WTC11 (cell line): ENCODE data around the gene TSPO. TPM values are rescaled to one million over a fixed set of nuclear protein-coding genes. Genes with fewer than 3 reads are reported as not detected.

Experiments
- AR ChIP-seq: fragments of 250-450 bp; sonication (Bioruptor Pico); IDR thresholded peaks from 2 replicates; pipeline ENCODE4 v1.9.0; 2021; ENCODE audit warnings: mild to moderate bottlenecking
- ATF6 ChIP-seq: sonication (generic); formaldehyde crosslinking; IDR thresholded peaks from 2 replicates; pipeline ENCODE4 v1.8.1; 2023; ENCODE audit warnings: mild to moderate bottlenecking, missing genetic modification reagents
- CDX4 ChIP-seq: fragments of 250-450 bp; sonication (Bioruptor Pico); IDR thresholded peaks from 2 replicates; pipeline ENCODE4 v1.9.0; 2021; ENCODE audit warnings: moderate library complexity, mild to moderate bottlenecking, inconsistent platforms, borderline replicate concordance
- CREM ChIP-seq: sonication (generic); formaldehyde crosslinking; IDR thresholded peaks from 2 replicates; pipeline ENCODE4 v1.8.1; 2022; ENCODE audit warnings: mild to moderate bottlenecking, missing genetic modification reagents, moderate library complexity
- E2F1 ChIP-seq: sonication (generic); formaldehyde crosslinking; IDR thresholded peaks from 2 replicates; pipeline ENCODE4 v1.8.0; 2022; ENCODE audit warnings: mild to moderate bottlenecking, missing genetic modification reagents
- ETV6 ChIP-seq: sonication (generic); formaldehyde crosslinking; IDR thresholded peaks from 2 replicates; pipeline ENCODE4 v1.8.1; 2022; ENCODE audit warnings: mild to moderate bottlenecking, missing genetic modification reagents
- FOXJ3 ChIP-seq: sonication (generic); formaldehyde crosslinking; IDR thresholded peaks from 2 replicates; pipeline ENCODE4 v1.9.0; 2021; ENCODE audit warnings: missing genetic modification reagents, mild to moderate bottlenecking, borderline replicate concordance
- FOXP1 ChIP-seq: sonication (generic); formaldehyde crosslinking; IDR thresholded peaks from 2 replicates; pipeline ENCODE4 v1.8.0; 2022; ENCODE audit warnings: missing genetic modification reagents, mild to moderate bottlenecking, moderate library complexity, borderline replicate concordance
- GABPB1 ChIP-seq: sonication (generic); formaldehyde crosslinking; IDR thresholded peaks from 2 replicates; pipeline ENCODE4 v1.8.1; 2023; ENCODE audit warnings: mild to moderate bottlenecking, missing genetic modification reagents
- IRF2 ChIP-seq: sonication (generic); formaldehyde crosslinking; IDR thresholded peaks from 2 replicates; pipeline ENCODE4 v1.8.0; 2022; ENCODE audit warnings: low read depth, missing genetic modification reagents, borderline replicate concordance
- JAZF1 ChIP-seq: fragments of 250-450 bp; sonication (Bioruptor Pico); IDR thresholded peaks from 2 replicates; pipeline ENCODE4 v1.9.0; 2021; ENCODE audit warnings: moderate library complexity, mild to moderate bottlenecking, inconsistent platforms
- MAX ChIP-seq: sonication (generic); formaldehyde crosslinking; IDR thresholded peaks from 2 replicates; pipeline ENCODE4 v1.8.0; 2022; ENCODE audit warnings: mild to moderate bottlenecking, missing genetic modification reagents
- NFE2L1 ChIP-seq: sonication (generic); formaldehyde crosslinking; IDR thresholded peaks from 2 replicates; pipeline ENCODE4 v1.8.1; 2023; ENCODE audit warnings: missing genetic modification reagents
- OVOL2 ChIP-seq: fragments of 250-450 bp; sonication (Bioruptor Pico); IDR thresholded peaks from 2 replicates; pipeline ENCODE4 v1.9.0; 2021; ENCODE audit warnings: mild to moderate bottlenecking, borderline replicate concordance
- SOX15 ChIP-seq: fragments of 250-450 bp; sonication (Bioruptor Pico); IDR thresholded peaks from 2 replicates; pipeline ENCODE4 v1.9.0; 2021; ENCODE audit warnings: mild to moderate bottlenecking
- SP1 ChIP-seq: sonication (generic); formaldehyde crosslinking; conservative IDR thresholded peaks from 2 replicates; pipeline ENCODE4 v1.8.1; 2022; ENCODE audit warnings: missing genetic modification reagents
- ZBTB21 ChIP-seq: sonication (generic); formaldehyde crosslinking; IDR thresholded peaks from 2 replicates; pipeline ENCODE4 v1.8.1; 2023; ENCODE audit warnings: mild to moderate bottlenecking, missing genetic modification reagents, borderline replicate concordance
- ZNF219 ChIP-seq: sonication (generic); formaldehyde crosslinking; IDR thresholded peaks from 2 replicates; pipeline ENCODE4 v1.8.0; 2023; ENCODE audit warnings: missing genetic modification reagents, mild to moderate bottlenecking, borderline replicate concordance
- ZNF423 ChIP-seq: fragments of 250-450 bp; sonication (Bioruptor Pico); IDR thresholded peaks from 2 replicates; pipeline ENCODE4 v2.1.2; 2022; ENCODE audit warnings: mild to moderate bottlenecking, moderate library complexity
- total RNA-seq: library from RNA; stranded (reverse); gene quantifications from 3 replicates; pipeline ENCODE4 v1.2.3, GENCODE V29; 2021
- TF ChIP-seq, protein P1 (sequence below): sonication (generic); formaldehyde crosslinking; conservative IDR thresholded peaks from 2 replicates; pipeline ENCODE4 v1.8.1; 2023; ENCODE audit warnings: mild to moderate bottlenecking, low read depth, missing genetic modification reagents, moderate library complexity
- TF ChIP-seq, protein P2 (sequence below): fragments of 250-450 bp; sonication (Bioruptor Pico); IDR thresholded peaks from 2 replicates; pipeline ENCODE4 v1.8.0; 2021; ENCODE audit warnings: mild to moderate bottlenecking
- TF ChIP-seq, protein P3 (sequence below): sonication (generic); formaldehyde crosslinking; IDR thresholded peaks from 2 replicates; pipeline ENCODE4 v1.8.1; 2023; ENCODE audit warnings: mild to moderate bottlenecking, missing genetic modification reagents
- TF ChIP-seq, protein P4 (sequence below): sonication (generic); formaldehyde crosslinking; IDR thresholded peaks from 2 replicates; pipeline ENCODE4 v1.8.1; 2022; ENCODE audit warnings: mild to moderate bottlenecking, moderate library complexity, missing genetic modification reagents
- TF ChIP-seq, protein P5 (sequence below): sonication (generic); formaldehyde crosslinking; IDR thresholded peaks from 2 replicates; pipeline ENCODE4 v1.8.0; 2023; ENCODE audit warnings: missing genetic modification reagents

Gene TSPO
- total RNA-seq, 1 experiment from 2014 or later: 21.9 TPM

DNA sequence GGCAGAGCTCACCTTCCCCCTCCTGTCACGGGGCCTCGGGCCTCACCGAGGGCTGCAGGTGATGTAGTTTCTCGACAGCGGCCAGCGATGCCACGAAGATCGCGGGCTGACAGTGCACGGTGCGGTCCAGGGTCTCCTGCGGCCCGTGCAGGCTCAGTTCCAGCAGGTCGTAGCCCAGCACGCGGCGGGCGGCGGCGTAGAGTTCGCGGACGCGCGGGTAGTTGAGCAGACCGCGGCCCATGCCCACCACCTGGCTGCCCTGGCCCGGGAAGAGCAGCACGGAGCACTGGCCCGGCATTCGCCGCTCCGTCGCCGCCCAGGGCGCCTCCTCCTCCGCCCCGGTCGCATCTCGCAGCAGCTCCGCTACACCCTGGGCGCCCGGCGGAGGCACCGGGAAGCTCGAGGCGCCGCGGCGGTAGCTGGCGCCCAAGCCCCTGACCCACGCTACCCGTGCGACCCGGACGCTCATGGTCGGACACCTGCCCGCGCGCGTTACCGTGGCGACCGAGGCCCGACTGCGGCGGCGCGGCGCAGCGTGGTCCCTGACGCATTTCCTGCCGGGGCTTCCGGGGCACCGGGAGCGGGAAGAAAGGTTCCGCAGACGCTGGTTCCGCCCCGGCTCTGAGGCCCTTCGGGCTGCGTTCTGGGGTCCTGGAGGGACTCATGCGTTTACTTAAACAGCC is 8.3 kb upstream of the TSPO start, which contains the start of gene MCAT (continued):
- no peak for TF ChIP-seq OVOL2 (CRISPR knock-in tag)
- peak; percentile 72; the same call in 1 of the 2 replicates for TF ChIP-seq CREM (CRISPR knock-in tag)
- no peak for TF ChIP-seq FOXJ3 (CRISPR knock-in tag)
- TF ChIP-seq CDX4: no peak
- TF ChIP-seq, protein P1, sequence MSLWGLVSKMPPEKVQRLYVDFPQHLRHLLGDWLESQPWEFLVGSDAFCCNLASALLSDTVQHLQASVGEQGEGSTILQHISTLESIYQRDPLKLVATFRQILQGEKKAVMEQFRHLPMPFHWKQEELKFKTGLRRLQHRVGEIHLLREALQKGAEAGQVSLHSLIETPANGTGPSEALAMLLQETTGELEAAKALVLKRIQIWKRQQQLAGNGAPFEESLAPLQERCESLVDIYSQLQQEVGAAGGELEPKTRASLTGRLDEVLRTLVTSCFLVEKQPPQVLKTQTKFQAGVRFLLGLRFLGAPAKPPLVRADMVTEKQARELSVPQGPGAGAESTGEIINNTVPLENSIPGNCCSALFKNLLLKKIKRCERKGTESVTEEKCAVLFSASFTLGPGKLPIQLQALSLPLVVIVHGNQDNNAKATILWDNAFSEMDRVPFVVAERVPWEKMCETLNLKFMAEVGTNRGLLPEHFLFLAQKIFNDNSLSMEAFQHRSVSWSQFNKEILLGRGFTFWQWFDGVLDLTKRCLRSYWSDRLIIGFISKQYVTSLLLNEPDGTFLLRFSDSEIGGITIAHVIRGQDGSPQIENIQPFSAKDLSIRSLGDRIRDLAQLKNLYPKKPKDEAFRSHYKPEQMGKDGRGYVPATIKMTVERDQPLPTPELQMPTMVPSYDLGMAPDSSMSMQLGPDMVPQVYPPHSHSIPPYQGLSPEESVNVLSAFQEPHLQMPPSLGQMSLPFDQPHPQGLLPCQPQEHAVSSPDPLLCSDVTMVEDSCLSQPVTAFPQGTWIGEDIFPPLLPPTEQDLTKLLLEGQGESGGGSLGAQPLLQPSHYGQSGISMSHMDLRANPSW: no peak
- TF ChIP-seq GABPB1 (CRISPR knock-in tag): peak; percentile 88
- peak; percentile 82 for TF ChIP-seq FOXP1 (CRISPR knock-in tag)
- TF ChIP-seq MAX (CRISPR knock-in tag): peak; percentile 69; the same call in 1 of the 2 replicates
- TF ChIP-seq, protein P2, sequence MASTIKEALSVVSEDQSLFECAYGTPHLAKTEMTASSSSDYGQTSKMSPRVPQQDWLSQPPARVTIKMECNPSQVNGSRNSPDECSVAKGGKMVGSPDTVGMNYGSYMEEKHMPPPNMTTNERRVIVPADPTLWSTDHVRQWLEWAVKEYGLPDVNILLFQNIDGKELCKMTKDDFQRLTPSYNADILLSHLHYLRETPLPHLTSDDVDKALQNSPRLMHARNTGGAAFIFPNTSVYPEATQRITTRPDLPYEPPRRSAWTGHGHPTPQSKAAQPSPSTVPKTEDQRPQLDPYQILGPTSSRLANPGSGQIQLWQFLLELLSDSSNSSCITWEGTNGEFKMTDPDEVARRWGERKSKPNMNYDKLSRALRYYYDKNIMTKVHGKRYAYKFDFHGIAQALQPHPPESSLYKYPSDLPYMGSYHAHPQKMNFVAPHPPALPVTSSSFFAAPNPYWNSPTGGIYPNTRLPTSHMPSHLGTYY (CRISPR knock-in tag): no peak
- TF ChIP-seq ETV6 (CRISPR knock-in tag): peak; percentile 84
- no peak for TF ChIP-seq SOX15 (CRISPR knock-in tag)
- TF ChIP-seq ZNF219: no peak
- TF ChIP-seq E2F1 (CRISPR knock-in tag): no peak
- peak; percentile 81 for TF ChIP-seq NFE2L1 (CRISPR knock-in tag)
- TF ChIP-seq, protein P3, sequence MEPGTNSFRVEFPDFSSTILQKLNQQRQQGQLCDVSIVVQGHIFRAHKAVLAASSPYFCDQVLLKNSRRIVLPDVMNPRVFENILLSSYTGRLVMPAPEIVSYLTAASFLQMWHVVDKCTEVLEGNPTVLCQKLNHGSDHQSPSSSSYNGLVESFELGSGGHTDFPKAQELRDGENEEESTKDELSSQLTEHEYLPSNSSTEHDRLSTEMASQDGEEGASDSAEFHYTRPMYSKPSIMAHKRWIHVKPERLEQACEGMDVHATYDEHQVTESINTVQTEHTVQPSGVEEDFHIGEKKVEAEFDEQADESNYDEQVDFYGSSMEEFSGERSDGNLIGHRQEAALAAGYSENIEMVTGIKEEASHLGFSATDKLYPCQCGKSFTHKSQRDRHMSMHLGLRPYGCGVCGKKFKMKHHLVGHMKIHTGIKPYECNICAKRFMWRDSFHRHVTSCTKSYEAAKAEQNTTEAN (CRISPR knock-in tag): peak; percentile 58; the same call in 1 of the 2 replicates
- TF ChIP-seq, protein P4, sequence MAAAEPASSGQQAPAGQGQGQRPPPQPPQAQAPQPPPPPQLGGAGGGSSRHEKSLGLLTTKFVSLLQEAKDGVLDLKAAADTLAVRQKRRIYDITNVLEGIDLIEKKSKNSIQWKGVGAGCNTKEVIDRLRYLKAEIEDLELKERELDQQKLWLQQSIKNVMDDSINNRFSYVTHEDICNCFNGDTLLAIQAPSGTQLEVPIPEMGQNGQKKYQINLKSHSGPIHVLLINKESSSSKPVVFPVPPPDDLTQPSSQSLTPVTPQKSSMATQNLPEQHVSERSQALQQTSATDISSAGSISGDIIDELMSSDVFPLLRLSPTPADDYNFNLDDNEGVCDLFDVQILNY (CRISPR knock-in tag): no peak; the same call in 1 of the 2 replicates
- TF ChIP-seq, protein P5, sequence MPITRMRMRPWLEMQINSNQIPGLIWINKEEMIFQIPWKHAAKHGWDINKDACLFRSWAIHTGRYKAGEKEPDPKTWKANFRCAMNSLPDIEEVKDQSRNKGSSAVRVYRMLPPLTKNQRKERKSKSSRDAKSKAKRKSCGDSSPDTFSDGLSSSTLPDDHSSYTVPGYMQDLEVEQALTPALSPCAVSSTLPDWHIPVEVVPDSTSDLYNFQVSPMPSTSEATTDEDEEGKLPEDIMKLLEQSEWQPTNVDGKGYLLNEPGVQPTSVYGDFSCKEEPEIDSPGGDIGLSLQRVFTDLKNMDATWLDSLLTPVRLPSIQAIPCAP (CRISPR knock-in tag): peak; percentile 76; the same call in 1 of the 2 replicates
- no peak for TF ChIP-seq ATF6
- TF ChIP-seq IRF2 (CRISPR knock-in tag): no peak
- peak; percentile 92 for TF ChIP-seq SP1
- no peak for TF ChIP-seq JAZF1
- no peak for TF ChIP-seq AR (CRISPR knock-in tag)
- peak; percentile 84; the same call in 1 of the 2 replicates for TF ChIP-seq ZBTB21 (CRISPR knock-in tag)
- no peak for TF ChIP-seq ZNF423 (CRISPR knock-in tag)
